MG63 (cell line): ENCODE data around the gene RASGEF1B. TPM values are rescaled to one million over a fixed set of nuclear protein-coding genes. Genes with fewer than 3 reads are reported as not detected.

ENCODE experiments used
- DNase-seq: peaks from one replicate; pipeline ENCODE4 v3.0.0-alpha.2; 2020
- H3K27me3 ChIP-seq: fragments of 250-450 bp; sonication (Bioruptor Pico); 2 replicates; pipeline ENCODE4 v1.5.1; 2020; ENCODE audit warnings: mild to moderate bottlenecking, moderate library complexity
- H3K36me3 ChIP-seq: fragments of 250-450 bp; sonication (Bioruptor Pico); 2 replicates; pipeline ENCODE4 v1.5.1; 2020; ENCODE audit warnings: mild to moderate bottlenecking, moderate library complexity
- H3K4me3 ChIP-seq: fragments of 250-450 bp; sonication (Bioruptor Pico); 2 replicates; pipeline ENCODE4 v1.5.1; 2020; ENCODE audit warnings: mild to moderate bottlenecking, moderate library complexity
- H3K9me3 ChIP-seq: fragments of 250-450 bp; sonication (Bioruptor Pico); 2 replicates; pipeline ENCODE4 v1.5.1; 2020; ENCODE audit warnings: mild to moderate bottlenecking, moderate library complexity
- total RNA-seq: library from RNA; depleted of rRNA; stranded (reverse); fragments of >200 nt; shearing (Covaris generic); gene quantifications from 2 replicates; pipeline ENCODE4 v1.2.3, GENCODE V29; 2014; ENCODE audit warnings: low replicate concordance

RASGEF1B gene
- total RNA-seq, 1 experiment from 2014 or later: 0.53 TPM

- Histone ChIP-seq H3K4me3 (no peak overlapping the region), H3K27me3 (no peaks in the 10 kb centered on the region), H3K36me3 (no peaks in the 10 kb centered on the region), H3K9me3 (no peaks in the 10 kb centered on the region)
- no peak for DNase-seq
Measured at GRCh38 chr4:81399306-81400086, 72.2 kb downstream of the RASGEF1B start.

GRCh38 chr4:81398379-81398778, 73.3 kb downstream of the RASGEF1B start:
- no peak overlapping the region for H3K4me3 ChIP-seq
- no peaks in the 10 kb centered on the region for H3K9me3 ChIP-seq
- H3K27me3 ChIP-seq: no peaks in the 10 kb centered on the region
- no peak for DNase-seq
- H3K36me3 ChIP-seq: no peaks in the 10 kb centered on the region

GRCh38 chr4:81397635-81398034, 74.1 kb downstream of the RASGEF1B start:
- no peaks in the 10 kb centered on the region for H3K36me3 ChIP-seq
- DNase-seq: no peak
- no peak overlapping the region for H3K4me3 ChIP-seq
- no peaks in the 10 kb centered on the region for H3K27me3 ChIP-seq
- no peaks in the 10 kb centered on the region for H3K9me3 ChIP-seq

GRCh38 chr4:81395239-81395638, 76.5 kb downstream of the RASGEF1B start:
- no peak for DNase-seq
- Histone ChIP-seq H3K4me3 (no peak overlapping the region), H3K27me3 (no peaks in the 10 kb centered on the region)

GRCh38 chr4:81392164-81392563, 79.5 kb downstream of the RASGEF1B start:
- Histone ChIP-seq H3K9me3 (no peaks in the 10 kb centered on the region), H3K4me3 (no peak overlapping the region), H3K27me3 (no peaks in the 10 kb centered on the region), H3K36me3 (no peaks in the 10 kb centered on the region)
- no peak for DNase-seq

More at GRCh38 chr4:81395239-81395638, 76.5 kb downstream of the RASGEF1B start:
- H3K36me3 ChIP-seq: no peaks in the 10 kb centered on the region
- H3K9me3 ChIP-seq: no peaks in the 10 kb centered on the region

- no peaks in the 10 kb centered on the region for H3K27me3 ChIP-seq
- no peaks in the 10 kb centered on the region for H3K9me3 ChIP-seq
Measured at GRCh38 chr4:81389720-81390119, 82.0 kb downstream of the RASGEF1B start.

DNA sequence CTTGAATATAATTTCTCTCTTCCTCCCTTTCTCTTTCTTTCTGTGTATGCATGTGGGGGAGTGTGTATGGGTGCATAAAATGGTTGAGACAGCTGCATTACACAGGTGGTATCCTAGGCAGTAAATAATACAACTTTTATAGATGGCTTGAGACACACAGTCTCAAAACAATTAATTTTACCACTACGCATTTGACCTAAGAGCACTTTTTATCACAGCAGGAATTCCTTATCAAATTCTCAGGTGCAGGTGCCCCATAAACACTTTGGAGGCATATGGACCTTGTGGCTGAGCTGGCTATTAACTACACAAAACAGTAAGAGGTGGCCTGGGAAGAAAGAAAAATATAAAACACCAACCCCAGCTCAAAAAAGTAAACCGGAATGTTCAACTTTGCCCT, 91.3 kb downstream of the RASGEF1B start:
- no peak for DNase-seq
- H3K4me3 ChIP-seq: no peak overlapping the region
- H3K9me3 ChIP-seq: no peaks in the 10 kb centered on the region
- no peaks in the 10 kb centered on the region for H3K36me3 ChIP-seq
- H3K27me3 ChIP-seq: no peaks in the 10 kb centered on the region

More at GRCh38 chr4:81389720-81390119, 82.0 kb downstream of the RASGEF1B start:
- Histone ChIP-seq H3K36me3 (no peaks in the 10 kb centered on the region), H3K4me3 (no peak overlapping the region)
- no peak for DNase-seq

DNA sequence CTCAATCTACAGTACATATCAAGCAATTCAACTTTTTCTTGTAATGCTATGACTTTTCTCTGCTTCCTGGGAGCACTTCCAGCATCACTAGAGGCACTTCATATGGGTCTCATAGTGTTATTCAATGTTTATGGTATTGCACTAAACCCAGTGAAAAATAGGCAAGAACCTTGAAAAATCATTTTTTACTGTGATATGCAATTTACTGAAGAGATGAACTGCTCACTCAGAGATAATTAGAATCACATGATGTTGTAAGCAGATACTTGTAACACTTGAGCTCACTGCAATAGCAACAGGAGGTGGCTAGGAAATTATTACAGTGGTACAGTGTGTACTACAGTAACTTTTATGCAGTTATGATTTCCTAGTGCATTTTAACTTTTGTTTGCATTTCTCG, 93.3 kb downstream of the RASGEF1B start:
- no peak overlapping the region for H3K4me3 ChIP-seq
- no peak for DNase-seq

GRCh38 chr4:81377191-81377590, 94.5 kb downstream of the RASGEF1B start:
- no peaks in the 10 kb centered on the region for H3K9me3 ChIP-seq

More for the DNA sequence above, 93.3 kb downstream of the RASGEF1B start:
- H3K36me3 ChIP-seq: no peaks in the 10 kb centered on the region
- H3K9me3 ChIP-seq: no peaks in the 10 kb centered on the region
- no peaks in the 10 kb centered on the region for H3K27me3 ChIP-seq

DNA sequence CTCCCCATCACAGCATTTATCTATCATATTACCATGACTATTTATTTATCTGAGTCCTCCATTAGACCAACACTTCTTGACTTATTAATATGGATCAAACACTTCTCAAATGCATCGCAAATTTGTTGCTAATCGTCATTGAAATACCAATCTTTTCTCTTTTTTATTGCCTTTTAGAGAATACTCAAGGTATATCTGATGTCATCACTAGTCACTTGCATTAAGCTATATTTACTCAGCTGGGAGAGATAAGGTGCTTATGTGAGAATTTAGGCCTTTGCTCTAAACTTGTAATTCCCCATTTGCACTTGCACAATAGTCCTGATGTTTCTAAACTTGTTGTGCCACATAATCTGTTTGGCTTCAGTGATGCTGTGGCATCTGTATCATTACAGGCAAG, 95.0 kb downstream of the RASGEF1B start:
- no peaks in the 10 kb centered on the region for H3K9me3 ChIP-seq
- no peaks in the 10 kb centered on the region for H3K36me3 ChIP-seq
- DNase-seq: no peak
- no peaks in the 10 kb centered on the region for H3K27me3 ChIP-seq
- H3K4me3 ChIP-seq: no peak overlapping the region

More at GRCh38 chr4:81377191-81377590, 94.5 kb downstream of the RASGEF1B start:
- H3K36me3 ChIP-seq: no peaks in the 10 kb centered on the region
- H3K27me3 ChIP-seq: no peaks in the 10 kb centered on the region
- H3K4me3 ChIP-seq: no peak overlapping the region
- DNase-seq: no peak
